Cortex of kidney (tissue), 1 donor: ENCODE measurements around the gene PAQR5.

Source experiments
- DNase-seq: peaks from one replicate; lab custom pipeline; 2025; lab: John Stamatoyannopoulos, UW

Gene PAQR5

DNA sequence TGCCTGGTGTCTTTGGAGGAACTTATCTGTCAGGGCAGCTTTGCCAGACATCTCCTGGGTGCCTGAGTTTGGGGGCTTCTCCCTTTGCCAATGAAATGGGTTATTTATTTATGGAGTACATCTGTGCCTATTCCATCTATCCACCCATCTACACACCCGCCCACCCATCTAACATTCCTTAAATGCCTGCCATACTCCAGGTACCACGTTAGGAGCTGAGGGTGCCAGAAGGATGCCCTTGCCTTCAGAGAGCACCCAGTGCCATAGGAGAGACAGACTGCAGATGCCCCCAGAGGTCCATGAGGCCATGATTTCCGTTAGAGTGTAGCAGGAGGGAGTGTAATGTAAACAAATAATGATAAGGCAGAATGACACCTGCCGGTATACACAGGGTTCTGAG, 93.6 kb downstream of the PAQR5 start:
- DNase-seq = no peak

DNA sequence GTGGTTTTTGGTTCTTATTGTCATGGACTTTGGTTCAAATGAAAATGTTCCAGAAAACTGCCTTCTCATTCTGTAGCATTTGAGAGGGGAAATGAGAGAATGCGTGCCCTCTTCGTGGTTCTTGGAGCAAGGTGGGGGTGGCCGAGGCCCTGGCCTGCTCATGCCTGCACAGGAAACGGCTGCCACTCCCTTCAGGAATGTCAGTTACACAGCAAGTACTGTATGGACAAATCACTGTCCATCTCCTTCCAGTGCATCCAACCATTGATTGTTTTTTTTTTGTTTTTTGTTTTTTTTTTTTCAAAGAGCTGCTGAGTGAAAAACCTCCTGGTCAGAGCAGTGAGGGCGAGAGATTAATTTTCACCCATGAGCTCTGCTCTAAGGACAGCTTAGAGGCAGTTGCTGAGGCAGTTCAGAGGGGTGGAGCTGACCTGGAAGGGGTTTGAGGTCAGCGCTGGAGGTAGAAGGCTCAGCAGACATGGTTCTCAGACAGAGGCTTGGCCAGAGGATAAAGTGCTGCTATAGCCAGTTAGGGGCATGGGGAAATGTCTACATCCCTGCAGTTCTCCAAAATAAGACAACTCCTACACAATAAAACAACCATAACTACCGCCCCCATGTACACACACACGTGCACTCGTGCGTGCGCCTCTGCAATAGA, 95.2 kb downstream of the PAQR5 start:
- no peak for DNase-seq

DNA sequence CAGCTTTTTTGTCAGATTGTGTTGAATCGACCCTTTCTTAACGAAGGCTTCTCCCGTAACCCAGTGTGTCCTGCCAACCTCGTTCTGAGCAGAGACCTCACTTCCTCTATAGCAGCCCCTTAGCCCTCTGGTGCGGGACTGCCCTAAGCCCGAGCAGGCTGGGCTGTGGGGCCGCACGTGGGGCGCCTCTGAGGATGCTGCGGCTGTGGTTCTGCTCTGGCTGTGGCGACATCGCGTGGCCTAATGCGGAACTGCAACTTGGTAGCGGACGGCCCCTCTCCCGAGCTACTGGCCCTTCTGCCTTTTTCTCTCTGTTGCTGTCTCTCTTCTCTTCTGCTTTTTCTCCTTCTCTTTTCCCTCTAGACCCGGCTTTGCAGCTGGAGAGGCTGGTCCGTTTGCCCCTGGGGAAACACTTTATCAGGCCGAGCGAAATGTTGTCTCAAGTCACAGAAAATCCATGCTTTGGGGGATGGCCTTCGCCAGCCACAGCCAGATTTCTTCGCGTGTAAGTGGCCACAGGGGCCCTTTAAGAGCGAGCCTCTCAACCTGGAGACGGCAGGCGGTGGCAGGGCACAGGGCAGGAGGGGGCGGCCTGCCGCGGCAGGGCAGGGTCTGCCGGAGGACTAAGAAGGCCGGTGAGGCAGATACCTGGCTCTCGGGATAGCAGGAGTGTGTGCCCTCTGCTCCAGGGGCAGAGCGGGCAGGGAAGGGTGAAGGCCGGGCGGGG, 96.0 kb downstream of the PAQR5 start:
- DNase-seq = no peak

DNA sequence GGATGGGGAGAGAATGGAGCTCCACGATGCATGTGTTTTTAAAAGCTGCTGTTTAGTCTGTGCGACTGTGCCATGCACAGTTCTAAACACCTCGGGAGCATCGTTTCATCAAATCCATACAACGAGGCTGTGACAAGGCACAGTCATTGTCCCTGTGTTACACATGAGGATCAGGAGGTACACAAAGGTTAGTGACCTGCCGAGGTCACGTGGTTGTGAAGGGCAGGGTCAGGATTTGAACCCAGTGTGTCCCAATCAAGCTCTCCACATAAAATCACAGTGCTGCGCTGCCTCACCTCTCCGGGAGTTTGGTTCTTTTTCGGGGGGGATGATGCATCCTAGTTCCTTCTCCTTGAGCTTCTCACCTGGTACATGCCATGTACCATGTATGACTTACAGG, 96.7 kb downstream of the PAQR5 start:
- no peak for DNase-seq

DNA sequence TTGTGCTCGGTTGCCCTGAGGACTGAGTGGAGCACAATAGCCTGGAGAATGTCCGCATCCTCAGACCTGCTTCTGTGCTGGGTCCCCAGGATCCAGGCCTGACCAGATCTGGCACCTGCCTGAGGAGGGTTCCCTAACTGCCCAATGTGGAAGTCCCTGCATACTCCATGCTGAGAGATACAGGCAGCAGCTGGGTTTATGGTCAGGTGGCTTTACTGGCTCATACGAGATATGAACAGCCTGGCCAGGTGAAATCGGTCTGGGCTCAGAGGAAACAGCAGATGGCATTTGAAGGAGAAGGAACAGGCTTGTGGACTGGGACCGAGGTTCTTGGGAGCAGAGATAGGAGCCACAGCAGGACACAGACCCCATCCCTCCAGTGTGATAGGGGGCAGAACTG, 97.3 kb downstream of the PAQR5 start:
- DNase-seq = no peak

DNA sequence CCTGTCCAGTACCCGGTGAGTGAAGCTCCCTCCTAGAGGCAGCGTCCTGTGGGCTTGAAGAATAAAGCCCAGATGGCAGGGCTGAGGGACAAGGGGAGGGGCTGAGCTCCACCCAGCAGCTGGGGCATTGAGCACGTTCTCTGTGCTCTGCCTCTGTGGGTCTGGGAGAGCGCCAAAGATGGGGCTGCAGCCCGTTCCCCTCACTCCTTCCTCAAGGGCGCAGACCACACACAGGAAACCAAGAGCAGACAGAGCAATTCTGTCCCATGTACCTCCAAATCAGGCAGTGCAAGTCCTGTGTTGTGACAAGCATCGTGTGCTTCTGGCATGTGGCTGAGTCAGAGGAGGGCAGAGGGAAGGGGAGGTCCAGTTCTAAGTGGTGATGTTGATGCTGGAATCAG, 99.8 kb downstream of the PAQR5 start:
- DNase-seq = no peak

DNA sequence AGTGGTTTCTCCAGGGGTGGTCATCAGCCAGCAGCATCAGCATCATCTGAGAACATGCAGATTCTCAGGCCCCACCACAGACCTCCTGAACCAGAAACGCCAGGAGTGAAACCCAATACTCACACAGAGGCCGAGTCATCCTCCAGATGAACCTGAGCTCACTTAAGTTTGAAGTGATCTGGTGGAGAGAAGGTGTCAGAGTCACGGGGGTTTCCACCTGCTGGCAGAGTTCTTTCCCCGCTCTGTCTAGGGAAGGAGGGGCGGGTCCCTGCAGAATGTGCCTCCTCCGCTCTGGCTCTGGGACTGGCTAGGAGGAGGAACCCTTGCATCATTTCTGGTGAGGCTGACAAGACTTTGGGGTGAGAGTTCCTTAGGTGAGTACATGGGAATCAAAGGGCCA, 102.1 kb downstream of the PAQR5 start:
- DNase-seq = no peak

DNA sequence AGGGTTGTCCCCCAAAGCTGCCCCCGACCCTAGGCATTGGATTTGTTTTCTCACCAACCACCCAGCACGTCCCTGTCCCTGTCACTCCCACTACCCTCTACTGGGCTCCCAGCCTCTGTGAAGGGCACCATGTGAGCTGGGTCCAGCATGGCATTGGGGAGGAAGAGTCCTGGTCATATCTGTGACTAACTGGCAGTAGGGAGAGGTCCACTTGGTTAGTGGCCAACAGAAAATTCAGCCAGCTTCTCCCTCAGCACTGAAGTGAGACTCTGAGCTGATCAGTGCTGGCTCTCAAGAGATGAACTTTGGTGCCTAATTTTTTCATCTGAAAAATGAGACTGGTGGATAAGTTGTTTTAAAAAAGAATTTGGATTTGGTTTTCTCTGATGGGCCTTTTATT, 104.1 kb downstream of the PAQR5 start:
- DNase-seq = no peak

DNA sequence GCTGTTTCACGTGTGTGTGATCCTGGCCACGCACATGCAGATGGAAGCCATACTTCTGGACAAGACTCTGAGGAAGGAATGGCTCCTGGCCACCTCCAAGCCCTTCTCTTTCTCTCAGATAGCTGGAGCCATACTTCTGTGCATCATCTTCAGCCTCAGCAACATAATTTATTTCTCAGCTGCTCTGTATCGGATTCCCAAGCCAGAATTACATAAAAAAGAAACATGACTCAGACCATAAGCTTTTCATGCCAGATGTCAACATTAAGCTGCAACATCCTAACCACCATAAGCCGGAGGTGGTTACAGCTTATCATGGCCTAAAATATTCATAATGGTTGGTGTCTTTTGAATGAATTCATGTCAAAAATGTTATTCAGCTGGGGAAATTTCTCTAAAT, 104.9 kb downstream of the PAQR5 start:
- DNase-seq = no peak

DNA sequence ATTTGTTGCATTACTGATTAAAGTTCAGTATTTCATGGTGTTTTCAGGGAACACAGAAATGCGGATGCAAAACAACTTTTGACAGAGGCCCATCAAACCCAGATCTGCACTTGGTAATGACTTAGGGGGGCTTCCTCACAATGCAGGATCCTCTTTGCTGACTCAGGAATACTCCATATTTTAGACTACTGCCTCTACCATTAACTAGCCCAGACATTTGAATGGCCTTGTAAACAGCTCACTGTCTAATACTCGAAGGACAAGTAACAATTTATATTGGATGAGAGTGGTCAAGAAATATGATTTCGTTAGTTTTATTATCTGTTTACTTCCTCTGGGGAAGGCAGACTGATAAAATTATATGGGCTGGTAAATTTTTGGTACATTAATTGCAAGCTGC, 106.4 kb downstream of the PAQR5 start:
- no peak for DNase-seq

DNA sequence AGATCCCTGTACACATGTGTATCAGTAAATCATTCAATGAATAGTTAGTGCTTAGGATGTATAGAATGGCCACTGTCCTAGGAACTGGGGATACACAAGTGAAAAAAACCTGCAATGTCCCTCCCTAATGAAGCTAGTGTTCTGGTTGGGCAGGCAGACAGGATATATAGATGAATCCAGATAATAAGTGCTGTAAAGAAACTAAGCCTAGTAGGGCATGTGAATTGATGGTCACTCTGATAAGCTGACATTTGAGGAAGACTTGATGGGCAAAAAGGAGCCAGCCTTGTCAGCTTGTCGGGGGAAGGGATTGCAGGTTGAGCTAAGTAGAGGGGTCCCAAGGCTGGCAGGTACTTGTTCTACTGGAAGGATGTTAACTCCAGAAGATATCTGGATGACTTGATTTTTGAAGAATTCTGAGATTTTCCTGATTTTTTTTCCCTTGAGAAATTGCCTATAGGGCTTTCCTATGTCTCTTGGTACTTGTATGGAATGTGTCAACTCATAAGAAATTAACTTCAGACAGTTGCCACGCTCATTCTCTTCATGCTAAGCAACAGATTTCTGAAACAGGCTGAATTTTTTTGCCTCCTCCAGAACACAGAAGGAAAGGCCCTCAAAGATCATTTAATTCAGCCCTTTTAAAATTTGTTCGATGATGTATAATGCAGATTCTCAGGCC, 109.1 kb downstream of the PAQR5 start:
- no peak for DNase-seq

DNA sequence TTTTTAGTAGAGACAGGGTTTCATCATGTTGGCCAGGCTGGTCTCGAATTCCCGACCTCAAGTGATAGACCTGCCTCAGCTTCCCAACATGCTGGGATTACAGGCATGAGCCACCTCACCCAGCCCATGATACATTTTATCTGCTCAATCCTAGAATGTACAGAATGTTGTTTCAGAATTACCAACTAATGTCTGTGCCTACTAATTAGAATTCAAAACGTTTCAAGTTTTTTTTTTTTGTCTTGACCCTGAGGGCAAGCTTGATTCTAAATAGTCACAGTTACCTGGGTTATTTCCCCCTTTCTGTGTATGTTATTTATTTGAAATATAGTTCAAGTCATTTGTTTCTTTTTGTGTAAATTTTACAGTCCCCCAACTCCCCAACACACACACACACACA, 110.1 kb downstream of the PAQR5 start:
- no peak for DNase-seq

DNA sequence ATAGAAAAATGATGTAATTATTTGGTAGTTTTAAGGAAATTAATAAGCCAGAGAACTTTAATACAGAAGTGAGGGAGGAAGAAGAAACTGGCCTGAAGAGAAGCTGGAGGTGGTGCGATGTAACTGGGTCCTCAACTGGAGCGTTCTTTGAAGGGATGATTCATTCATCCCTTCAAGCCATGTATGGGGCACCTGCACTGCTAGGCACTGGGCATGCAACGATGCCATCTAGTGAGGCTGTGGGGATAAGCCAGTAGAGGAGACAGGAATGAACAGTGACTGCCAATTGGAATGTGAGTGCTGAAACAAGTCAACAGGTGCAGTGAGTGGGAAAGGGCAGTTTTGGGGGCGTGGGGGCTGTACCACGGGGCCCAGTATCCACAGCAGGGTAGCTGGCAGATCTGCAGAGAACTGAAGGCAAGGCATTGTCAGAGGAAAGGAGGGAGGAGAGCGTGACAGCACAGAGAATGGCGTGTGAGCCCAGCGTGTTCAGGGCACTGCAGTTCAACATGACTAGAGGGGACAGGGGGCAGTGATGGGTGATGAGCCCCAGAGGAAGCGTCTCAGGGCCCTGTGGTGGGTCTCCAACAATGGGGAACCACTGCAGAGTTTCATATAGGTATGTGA, 111.6 kb downstream of the PAQR5 start:
- no peak for DNase-seq

DNA sequence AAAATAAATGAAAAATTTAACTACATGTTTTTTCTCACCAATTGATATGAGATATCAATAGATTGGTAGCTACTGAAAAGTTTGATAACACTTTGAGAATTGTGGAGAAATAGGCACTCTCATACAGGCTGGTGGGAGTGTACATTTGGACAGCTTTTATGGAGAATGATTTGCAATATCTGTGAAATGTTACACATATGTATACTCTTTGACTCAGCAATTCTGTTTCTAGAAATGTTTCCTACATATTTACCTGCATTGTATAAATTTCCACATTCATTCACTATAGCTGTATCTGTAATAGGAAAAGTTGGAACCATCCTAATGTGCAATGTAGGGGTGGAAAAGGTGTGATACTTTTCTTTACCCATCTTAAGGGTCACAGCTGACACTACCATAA, 113.6 kb downstream of the PAQR5 start:
- no peak for DNase-seq

DNA sequence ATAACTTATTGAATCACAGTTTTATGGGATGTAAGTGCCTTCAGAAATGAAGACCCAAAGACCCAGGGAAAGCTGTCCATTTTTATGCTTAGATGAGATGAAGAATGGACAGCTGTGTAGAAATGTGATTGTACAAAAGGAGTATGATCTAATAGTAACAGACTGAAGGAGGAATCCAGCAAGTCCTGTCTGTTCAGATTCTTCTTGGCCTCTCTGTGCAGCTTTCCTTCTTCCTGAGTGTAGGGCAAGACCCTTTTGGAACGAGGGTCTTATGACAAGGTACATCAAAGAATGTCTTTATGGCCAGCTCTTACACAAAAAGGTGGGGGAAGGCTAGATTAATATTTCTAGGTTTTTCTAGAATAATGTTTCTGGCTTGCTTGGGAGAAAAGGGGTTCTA, 114.0 kb downstream of the PAQR5 start:
- DNase-seq = no peak

DNA sequence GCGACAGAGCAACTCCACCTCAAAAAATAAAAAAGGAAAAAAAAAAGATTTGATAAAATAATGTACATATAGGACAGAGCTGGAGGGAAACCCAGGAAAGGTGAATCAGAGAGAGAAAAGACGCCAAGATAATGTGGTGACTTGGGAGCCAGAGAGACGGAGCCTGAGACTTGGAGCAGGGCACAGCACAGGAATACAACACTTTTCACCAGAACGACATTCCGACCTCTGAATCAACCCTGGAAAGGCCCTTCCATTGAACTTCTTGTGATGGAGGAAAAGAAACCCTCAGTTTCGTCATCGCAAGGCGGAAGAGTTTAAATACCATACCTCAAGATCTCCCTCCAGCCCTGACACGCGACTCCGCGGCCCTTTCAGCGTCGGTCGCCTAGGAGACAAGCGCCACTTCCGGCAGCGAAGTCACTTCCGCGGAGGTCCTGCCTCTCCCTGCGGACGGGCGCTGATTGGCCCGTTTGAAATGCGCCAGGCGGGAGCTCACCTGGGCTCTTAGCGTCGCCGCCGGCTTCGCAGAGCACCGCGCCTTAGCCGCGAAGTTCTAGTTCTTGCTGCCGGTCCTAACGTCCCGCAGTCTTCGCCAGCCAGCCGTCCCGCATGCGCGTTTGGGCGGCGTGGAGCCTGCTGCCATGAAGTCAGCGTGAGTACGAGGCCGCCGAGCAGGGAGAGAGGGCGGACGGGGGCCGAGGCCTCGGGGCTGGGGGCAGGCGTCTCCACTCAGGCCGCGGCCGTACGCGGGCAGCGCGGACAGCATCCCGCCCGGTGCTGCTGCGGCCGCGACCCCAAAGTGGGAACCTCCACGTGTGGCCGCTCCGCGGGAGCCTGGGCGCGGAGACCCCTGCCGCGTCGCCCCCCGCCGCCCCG, 115.3 kb downstream of the PAQR5 start, which contains the start of gene KIF23:
KIF23 (plus strand) TSS at position 528 of the 879 bp plus-strand sequence; CDS start at position 645, 117 bp downstream.
- DNase-seq = peak; percentile 29

DNA sequence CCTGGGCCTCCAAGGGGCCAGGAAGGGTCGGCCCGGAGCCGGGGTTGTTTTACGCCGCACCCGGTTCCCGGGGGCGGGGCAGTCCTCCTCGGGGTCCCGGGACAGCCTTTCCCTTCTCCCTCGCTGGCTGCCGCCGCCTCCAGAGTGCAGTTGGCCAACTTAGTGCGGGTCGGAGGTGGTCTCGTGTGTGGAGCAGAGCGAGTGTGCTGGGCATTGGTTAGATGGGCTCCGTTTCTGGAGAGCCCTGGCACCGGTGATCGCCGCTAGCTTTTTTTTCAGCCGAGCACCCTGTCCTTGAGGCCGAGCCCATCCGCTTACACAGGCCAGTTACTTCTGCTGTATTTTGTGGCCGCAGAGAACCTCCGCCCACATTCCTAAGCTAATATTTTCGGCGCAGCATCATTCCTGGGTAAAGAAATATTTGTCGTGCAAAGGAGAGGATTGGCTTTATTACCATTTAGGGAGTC, 116.0 kb downstream of the PAQR5 start:
- no peak for DNase-seq

DNA sequence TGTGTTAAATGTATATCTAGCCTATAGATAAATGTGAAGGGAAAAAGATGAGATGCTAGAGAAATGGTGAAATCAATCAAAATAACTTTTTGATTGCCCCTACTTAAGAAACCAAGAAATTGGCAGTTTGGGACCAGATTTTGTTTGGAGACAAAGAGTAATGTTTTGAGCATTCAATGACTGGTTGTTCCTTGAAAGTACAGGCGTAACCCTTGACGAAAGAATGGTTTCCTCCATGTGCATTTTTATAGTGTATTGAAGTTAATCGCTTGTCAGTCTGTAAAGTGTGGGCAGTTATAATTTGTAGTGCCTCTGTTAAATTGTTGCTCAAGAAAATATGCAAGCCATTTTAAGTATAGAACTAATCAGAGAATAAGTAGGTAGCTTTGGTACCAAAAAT, 116.7 kb downstream of the PAQR5 start:
- no peak for DNase-seq

DNA sequence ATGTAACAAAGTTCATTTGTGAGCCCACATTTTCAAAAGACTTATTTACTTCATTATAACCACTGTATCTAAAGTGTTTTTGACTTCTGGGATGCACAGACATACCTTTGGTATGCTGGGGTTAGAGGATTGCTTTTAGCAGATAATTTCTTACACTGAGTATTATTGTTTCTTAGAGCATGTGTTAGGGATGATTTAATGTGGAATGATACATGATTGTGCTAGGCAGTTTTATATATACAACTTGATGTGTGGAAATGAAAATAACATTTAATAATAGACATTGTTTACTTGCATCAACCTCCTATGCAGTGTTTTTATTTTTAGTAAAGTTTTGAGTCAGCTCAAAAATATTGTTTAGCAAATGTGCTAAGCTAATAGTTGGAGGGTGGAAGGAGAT, 118.9 kb downstream of the PAQR5 start:
- DNase-seq = no peak

DNA sequence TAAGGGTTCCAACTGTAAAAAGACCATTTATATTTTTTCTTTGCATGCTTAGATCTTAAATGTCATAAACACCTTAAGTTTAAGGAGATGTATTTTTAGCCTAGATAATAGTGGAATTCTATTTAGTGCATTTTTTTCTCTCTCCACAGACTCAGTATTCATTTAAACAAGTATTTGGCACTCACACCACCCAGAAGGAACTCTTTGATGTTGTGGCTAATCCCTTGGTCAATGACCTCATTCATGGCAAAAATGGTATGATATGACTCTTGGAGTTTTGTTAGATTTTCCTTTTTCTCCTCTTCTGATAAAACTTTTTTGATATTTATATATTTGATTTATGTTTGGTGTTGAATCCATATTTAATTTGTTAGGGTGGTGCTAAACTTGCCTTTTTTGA, 122.8 kb downstream of the PAQR5 start:
- DNase-seq = no peak

DNA sequence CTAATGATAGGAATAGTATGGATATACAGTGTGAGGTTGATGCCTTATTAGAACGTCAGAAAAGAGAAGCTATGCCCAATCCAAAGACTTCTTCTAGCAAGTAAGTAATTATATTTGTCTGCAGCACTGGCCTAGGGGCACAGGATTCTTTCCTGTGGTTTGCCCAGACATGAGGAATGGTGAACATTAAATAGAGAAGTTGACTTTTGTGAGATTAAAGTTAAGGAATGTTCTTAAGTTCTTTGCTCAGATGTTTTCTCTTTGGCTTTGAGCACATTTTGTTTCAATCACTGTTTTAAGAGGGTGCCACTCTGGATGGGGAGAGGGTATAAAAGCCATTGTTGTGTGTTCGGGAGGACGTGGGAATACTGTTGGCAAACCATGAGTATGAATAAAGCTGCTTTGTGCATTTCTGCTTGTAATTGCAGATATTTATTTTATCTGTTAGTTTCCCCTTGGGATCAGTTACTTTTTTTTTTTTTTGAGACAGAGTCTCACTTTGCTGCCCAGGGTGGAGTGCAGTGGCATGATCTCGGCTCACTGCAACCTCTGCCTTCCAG, 123.7 kb downstream of the PAQR5 start:
- no peak for DNase-seq
